HG03565 (cell line): Measurements from ENCODE around the gene DCAF11.
A peak's percentile ranks its signal among the peaks of the same experiment; 100 is the strongest.
"Not testable (repeated sequence)": the region's sequence is repeated elsewhere in the genome, so short reads cannot be mapped to it uniquely, and the experiment has no call there.

Experiments
- ATAC-seq: cut with Tn5 transposase; IDR thresholded peaks from one replicate; pipeline ENCODE4 v1.9.1; 2021; ENCODE audit warnings: mild to moderate bottlenecking, moderate library complexity; ENCODE audit not compliant: unreplicated experiment

DCAF11 gene

DNA sequence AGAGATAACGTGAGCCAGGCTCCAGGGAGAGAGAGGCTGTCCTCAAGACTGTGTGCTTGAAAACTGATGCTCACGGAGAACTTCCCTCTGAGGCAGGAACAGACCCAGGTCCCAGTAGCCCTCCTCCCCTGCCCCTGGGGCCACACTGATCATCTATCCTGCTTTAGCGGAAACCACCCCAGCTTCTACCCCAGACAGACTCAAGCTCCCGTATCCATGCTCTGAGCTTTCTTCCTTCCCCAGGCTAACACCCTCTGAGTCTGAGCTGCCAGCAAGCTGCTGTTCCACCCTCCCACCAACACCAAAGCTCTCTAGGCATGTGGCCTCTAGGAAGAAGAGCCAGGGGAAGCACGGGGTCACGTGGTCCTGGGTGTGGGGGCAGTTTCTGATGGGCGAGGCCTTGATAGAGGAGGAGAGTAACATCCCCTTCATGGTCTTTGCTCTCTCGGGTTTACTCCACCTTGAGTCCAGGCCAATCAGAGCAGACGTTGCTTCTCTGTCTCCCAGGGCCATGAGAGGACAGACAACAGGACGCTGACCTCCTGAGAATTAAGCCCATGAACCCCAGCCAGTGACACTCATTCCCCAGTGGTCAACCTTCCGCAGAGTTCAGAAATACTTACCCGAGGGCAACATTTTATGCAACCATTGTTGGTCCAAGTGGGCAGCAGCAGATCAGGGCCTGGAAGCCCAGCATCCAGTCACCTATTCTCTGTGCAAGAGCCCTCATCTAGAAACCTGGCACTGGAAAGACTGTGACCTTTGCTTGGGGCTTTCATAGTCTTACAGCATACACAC lies 19.1 kb upstream of the DCAF11 start:
- ATAC-seq, result peak; percentile 72

DNA sequence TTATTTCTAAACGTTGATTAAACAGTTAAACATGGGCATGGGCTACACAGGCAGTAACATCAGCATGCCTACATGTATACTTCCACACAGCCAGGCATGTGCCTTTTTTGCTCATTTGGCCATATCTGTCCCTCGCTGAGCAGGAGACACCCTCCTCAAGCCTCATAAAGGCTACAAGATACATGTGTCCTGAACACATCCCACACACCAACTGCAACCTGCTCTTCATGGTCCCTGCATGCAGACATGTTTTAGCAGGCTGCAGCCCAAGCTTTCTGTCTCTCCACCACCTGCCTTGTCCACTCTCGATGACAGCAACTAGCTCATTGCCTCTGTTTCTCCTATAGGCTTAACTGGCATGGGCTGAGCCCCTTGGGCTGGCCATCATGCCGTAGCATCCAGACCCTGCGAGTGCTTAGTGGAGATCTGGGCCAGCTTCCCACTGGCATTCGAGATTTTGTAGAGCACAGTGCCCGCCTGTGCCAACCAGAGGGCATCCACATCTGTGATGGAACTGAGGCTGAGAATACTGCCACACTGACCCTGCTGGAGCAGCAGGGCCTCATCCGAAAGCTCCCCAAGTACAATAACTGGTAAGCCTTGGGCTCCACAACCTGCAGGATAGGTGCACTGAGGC lies 17.9 kb upstream of the DCAF11 start:
- no peak for ATAC-seq

DNA sequence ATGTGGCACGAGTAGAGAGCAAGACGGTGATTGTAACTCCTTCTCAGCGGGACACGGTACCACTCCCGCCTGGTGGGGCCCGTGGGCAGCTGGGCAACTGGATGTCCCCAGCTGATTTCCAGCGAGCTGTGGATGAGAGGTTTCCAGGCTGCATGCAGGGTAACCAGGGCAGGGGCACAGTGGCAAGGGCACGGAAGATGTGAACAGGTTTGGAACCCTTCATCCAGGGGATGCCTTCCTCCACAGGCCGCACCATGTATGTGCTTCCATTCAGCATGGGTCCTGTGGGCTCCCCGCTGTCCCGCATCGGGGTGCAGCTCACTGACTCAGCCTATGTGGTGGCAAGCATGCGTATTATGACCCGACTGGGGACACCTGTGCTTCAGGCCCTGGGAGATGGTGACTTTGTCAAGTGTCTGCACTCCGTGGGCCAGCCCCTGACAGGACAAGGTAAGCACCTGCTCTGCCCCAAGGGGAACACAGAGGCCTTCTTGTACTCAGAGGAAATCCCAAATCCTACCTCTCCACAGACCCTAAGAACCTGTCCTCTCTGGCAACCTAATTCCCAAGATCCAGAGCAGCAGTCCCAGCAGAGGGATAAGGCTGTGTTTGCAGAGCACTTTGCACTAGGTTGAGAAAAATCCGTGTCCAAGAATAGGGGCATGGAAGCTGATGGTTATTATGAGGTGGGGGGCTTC lies 16.2 kb upstream of the DCAF11 start:
- ATAC-seq, result no peak

DNA sequence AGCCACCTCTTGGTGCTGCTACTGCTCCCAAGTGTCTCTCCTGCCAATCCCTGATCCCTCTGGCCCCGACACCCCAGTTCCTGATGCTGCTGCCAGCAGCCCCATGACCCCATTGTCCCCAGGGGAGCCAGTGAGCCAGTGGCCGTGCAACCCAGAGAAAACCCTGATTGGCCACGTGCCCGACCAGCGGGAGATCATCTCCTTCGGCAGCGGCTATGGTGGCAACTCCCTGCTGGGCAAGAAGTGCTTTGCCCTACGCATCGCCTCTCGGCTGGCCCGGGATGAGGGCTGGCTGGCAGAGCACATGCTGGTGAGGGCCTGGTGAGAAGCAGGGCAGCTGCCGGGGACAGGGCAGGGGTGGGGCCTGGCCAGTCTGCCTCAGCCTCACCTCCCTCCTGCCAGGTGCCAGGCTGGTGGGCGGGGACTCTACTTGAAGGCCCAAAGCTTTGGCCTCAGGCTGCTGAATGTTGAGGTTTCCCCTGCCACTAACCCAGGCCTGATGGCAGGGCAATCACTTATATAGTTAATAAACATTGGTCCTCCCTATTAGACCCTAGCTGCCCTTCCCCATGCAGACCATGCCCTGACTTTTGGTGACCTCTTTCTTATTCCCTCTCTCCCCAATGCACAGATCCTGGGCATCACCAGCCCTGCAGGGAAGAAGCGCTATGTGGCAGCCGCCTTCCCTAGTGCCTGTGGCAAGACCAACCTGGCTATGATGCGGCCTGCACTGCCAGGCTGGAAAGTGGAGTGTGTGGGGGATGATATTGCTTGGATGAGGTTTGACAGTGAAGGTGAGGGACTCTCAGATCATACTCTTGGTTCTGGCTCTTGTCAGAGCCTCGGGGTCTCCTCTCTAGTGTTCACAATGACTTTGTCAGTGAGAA lies 15.4 kb upstream of the DCAF11 start:
- ATAC-seq, result no peak

DNA sequence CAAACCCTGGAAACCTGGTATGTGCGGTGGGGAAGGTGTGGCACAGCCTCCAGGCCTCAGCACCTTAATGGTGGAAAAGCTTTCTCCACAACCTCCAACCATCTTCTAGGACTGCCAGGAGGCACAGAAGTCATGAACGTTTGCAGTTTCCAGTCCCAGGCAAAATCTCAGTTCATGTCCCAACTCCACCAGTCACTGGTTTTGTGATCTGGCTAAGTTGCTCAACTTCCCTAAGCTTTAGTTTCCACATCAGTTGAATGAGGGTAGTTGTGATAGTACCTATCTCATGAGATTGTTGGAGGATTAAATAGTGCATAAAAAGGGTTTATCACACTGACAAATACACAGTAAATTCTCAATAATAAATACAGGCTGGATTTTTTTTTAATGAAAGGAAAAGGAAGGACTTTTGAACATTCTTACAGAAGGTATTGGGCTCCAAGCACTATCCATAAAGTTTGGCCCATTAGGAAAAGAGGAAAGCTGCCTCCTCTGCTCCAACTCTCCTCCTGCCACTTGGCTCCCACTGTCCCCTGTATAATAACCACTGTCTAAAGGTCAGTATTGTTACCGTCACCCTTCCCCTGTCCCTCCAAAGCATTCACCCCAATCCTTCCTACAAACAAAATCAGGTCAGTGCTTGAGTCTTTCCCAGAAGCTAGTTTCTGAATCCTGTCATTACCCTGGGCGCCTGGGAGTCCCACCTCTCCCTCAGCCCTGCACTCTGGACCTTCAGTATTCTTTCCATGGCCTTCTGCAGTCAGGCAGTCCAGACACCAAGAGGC lies 14.2 kb upstream of the DCAF11 start:
- no peak for ATAC-seq

DNA sequence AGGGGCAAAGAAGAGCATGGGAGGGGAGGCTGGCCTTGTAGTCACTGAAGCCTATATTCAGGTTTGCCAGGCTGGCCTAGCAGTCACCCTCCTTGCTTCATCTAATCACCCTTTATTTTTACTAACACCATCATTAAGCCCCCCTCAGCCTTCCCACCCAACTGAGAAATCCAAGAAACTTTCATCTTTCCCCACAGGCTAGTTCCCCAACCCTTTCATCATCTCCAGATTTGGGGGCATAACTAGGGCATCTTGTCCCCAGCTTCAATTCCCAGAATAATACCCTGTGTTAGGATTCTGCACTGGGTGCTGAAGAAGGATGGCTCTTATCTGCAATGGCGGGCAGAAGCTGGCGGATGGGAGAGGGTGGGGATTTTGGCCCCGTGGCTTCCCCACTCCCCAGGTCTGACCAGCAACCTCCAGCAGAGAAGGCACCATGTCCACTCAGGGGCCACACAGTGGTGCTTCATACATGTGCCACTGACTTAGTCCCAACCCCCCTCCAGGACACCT lies 13.5 kb upstream of the DCAF11 start:
- ATAC-seq, result no peak

DNA sequence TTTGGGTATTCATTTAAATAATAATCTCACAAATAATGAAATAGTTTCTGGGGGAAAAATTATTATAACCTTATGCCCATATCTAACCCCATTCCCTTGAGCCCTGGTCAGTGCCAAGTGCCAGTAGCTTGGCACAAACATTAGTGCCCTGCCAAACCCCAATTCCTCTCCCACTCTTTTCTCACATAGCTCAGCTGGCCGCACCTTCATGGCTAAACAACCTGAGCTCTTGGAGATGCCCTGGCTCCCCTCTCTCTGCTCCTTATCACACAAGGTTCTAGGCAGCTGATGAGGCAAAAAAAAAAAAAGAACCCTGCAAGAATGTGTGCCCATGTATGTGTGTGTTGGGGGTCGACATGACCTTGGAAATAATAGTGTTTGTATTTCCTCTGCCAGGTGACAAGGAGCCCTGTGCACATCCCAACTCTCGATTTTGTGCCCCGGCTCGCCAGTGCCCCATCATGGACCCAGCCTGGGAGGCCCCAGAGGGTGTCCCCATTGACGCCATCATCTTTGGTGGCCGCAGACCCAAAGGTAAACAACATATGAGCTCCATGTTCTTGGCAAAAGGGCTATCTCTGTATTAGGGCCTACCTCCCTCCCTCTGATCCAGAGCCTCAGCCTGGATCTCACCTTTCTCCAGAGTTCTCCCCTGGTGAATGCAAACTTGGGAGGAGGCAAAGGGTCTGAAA lies 12.1 kb upstream of the DCAF11 start:
- ATAC-seq, result no peak

DNA sequence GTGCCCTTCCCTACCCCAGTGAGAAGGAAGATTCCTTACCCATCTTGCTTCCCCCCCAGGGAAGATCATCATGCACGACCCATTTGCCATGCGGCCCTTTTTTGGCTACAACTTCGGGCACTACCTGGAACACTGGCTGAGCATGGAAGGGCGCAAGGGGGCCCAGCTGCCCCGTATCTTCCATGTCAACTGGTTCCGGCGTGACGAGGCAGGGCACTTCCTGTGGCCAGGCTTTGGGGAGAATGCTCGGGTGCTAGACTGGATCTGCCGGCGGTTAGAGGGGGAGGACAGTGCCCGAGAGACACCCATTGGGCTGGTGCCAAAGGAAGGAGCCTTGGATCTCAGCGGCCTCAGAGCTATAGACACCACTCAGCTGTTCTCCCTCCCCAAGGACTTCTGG lies 11.1 kb upstream of the DCAF11 start:
- ATAC-seq, result no peak

DNA sequence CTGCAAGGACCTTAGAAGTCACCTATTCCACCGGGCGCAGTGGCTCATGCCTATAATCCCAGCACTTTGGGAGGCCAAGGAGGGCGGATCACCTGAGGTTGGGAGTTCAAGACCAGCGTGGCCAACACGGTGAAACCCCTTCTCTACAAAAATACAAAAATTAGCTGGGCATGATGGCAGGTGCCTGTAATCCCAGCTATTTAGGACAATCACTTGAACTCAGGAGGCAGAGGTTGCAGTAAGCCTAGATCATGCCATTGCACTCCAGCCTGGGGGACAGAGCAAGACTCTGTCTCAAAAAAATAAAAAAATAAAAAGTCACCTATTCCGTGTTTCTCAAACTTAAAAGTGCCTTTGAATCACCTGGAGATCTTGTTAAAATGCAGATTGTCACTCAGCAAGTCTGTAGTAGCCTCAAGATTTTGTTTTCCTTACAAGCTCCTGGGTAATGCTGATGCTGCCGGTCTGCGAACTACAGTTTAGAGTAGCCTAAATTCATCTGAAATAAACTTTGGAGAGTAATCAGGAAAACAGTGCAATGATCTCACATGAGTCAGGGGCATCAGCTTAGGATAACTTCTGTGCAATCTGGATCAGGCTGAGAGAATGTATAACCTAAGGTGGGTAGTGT lies 8.9 kb upstream of the DCAF11 start:
- ATAC-seq, result not testable (repeated sequence)

DNA sequence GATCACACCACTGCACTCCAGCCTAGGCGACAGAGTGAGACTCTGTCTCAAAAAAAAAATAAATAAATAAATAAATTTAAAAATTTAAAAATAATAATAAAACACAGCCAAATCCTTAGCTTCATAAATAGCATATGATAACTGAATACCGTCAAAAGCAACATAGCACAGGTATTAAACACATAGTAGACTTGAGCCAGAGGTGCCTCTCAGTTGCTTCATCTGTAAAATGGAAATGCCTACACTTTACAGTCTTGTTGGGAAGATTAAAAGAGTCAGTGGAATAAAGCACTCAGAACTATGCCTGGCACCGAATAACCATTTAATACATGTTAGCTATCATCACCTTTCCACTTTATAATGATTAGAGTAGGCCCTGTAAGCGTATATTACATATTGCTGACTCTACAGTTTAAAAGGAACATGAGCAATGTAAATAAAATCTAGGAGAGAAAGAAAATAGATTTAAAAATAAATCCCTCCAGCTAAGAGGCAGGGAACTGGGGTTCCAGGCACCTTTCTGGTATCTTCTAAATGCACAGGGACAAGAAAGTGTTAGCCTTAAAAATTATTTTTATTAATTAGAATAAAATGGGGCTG lies 7.8 kb upstream of the DCAF11 start:
- no peak for ATAC-seq

DNA sequence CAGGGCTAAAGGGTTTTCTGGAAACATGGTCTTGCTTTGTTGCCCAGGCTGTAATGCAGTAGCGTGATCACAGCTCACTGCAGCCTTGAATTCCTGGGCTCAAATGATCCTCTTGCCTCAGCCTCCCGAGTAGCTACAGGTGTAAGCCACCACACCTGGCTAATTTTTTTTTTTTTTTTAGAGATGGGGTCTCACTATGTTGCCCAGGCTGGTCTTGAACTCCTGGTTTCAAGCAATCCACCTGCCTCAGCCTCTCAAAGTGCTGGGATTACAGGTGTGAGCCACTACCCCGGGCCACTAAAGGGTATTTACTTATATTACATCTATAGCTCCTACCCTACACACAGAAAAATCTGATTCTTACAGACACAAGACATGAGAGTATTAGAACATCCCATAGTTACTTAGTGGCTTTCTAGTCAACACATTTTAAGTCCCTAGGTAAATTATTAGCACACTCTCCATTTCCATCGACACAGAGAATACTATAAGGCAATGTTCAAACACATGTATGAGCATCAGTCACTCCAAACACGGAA lies 6.2 kb upstream of the DCAF11 start:
- ATAC-seq, result no peak

DNA sequence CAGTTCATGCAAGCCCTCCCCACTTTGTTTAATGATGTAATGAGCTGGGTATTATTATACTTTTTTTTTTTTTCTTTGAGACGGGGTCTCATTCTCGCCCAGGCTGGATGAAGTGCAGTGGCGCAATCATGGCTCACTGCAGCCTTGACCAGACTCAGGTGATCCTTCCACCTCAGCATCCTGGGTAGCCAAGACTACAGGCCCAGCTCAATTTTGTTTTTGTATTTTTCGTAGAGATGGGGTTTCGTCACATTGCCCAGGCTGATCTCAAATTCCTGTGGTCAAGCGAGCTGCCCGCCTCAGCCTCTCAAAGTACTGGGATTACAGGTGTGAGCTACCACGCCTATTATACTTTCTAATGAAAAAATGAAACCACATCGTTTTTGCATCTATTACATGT lies 4.5 kb upstream of the DCAF11 start:
- no peak for ATAC-seq

DNA sequence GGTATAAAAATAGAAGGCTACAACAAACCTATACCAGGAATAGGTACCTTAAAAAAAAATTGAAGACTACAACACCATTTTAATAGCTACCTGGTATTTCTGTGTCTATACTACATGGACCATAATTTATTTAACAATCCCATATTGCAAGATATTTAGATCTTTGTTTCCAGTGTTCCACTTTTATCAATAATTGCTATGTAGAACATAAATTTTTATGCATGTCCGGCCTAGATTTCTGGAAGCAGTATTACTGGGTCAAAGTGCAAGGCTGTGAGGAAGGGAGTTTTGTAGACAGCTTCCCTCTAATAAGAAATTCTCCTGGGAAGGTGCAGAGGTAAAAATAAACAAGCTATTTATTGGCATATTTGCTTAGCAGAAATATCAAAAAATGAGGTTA lies 4.1 kb upstream of the DCAF11 start:
- no peak for ATAC-seq

DNA sequence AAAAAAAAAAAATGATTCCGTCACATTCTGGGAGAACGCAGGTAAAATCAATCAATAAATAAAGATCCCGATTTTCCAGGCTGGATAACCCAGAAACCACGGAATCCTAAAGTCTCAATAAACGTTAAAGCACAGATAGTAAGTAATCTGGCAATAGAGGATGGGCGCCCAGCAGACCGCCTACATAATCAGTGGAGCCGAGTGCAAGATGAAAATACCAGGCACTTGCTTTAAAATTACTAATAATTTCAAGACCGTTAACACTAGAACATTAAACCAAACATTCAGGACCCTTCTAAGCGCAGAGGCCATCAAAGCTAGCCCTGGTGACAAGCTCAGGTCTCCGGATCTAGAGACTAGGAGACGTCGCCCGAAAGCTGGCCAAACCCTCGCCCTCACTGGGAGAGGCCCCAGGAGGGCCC lies 1.2 kb upstream of the DCAF11 start:
- no peak for ATAC-seq

DNA sequence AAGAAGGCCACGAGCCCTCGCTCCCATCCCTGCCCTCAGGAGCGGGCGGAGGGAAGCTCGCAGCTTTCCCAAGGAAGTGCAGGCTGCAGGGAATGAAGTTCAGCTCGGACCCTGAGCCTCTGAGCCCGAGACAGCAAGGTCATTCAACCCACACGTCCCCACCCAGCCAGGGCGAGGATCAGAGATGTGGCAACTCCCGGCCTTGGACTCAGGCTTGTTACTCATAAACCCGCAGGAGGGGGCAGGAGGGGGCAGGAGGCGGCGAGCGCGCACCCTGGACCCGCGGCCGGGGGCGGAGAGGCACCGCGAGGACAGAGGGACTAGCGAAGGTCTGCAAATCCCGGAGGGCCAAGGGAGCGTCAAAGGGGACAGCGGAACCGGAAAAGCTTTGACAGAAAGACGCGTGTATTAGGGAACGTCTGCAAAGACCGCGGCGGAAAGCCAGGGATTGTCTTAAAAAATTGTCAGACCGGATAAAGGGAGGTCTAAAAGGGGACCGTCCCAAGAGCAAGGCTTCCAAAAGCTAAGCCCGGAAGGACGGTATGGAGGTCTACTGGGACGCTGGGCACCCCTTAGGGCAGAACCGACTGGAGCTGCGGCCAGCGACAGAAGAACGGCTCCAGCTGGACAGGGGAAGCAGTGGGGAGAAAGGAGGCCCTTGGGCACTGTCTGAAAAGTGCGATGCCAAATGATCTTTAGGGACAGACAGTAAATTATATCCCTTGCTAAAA lies 611 bp upstream of the DCAF11 start:
- peak; percentile 18 for ATAC-seq

DNA sequence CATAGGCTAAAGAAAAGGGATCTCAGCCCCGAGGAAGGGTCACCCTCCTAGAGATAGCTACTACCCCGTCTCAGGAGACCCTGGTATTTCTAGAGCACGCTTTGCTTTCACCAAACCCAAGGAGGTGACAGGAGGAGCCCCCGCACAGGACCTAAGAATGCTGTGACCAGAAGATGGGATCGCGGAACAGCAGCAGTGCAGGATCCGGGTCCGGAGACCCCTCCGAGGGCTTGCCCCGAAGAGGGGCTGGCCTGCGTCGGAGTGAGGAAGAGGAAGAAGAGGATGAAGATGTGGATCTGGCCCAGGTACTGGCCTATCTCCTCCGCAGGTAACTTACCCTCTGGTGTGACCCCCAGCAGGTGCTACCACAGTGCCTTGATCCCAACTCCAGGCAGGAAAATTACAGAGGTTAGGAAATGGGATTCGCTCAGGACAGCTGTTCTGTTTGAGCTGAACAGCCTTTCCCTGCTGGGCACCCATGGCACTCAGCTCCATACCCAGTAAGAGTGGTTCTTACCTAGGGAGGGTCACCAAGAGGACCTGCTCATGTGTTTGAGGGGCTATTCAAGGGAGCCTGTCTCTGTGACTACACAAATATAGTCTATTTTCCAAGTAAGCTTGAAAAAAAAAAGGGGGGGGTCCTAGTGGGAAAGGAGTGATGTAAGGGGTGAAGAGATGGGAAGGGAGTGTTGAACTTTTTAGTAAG lies 998 bp downstream of the DCAF11 start:
- ATAC-seq, result no peak
